Hepatocyte (in vitro differentiated cells): ENCODE results near the gene AGRN. TPM values are rescaled to one million over a fixed set of nuclear protein-coding genes. Genes with fewer than 3 reads are reported as not detected.
"Not testable (repeated sequence)": the region's sequence is repeated elsewhere in the genome, so short reads cannot be mapped to it uniquely, and the experiment has no call there.

Experiments used
- DNase-seq: peaks from one replicate; pipeline ENCODE4 v3.0.0-alpha.2; 2016; ENCODE audit warnings: low spot score
- H2AFZ ChIP-seq: fragments of 200-600 bp; sonication (generic); 2 replicates; pipeline ENCODE4 v1.6.0; 2016; ENCODE audit warnings: antibody characterized with exemption, mild to moderate bottlenecking
- H3K27ac ChIP-seq: fragments of 200-600 bp; sonication (generic); 2 replicates; pipeline ENCODE4 v1.5.1; 2016; ENCODE audit warnings: mild to moderate bottlenecking
- H3K27me3 ChIP-seq: fragments of 200-600 bp; sonication (generic); 2 replicates; pipeline ENCODE4 v1.6.1; 2016
- H3K36me3 ChIP-seq: fragments of 200-600 bp; sonication (generic); replicated peaks from 2 replicates; pipeline ENCODE4 v1.5.1; 2016; ENCODE audit warnings: low read depth; ENCODE audit not compliant: insufficient read depth
- H3K4me1 ChIP-seq: fragments of 200-600 bp; sonication (generic); 2 replicates; pipeline ENCODE4 v1.5.1; 2016; ENCODE audit warnings: mild to moderate bottlenecking, moderate library complexity; ENCODE audit not compliant: insufficient read depth
- H3K4me2 ChIP-seq: fragments of 200-600 bp; sonication (generic); 2 replicates; pipeline ENCODE4 v1.6.0; 2016
- H3K4me3 ChIP-seq: fragments of 200-600 bp; sonication (generic); 2 replicates; pipeline ENCODE4 v1.5.1; 2016; ENCODE audit warnings: mild to moderate bottlenecking
- H3K79me2 ChIP-seq: fragments of 200-600 bp; sonication (generic); 2 replicates; pipeline ENCODE4 v1.6.0; 2017; ENCODE audit warnings: mild to moderate bottlenecking
- H3K9me2 ChIP-seq: fragments of 200-600 bp; sonication (generic); replicated peaks from 2 replicates; pipeline ENCODE4 v1.6.0; 2017; ENCODE audit warnings: mild to moderate bottlenecking; ENCODE audit not compliant: insufficient read depth
- H3K9me3 ChIP-seq: fragments of 200-600 bp; sonication (generic); 2 replicates; pipeline ENCODE4 v1.5.1; 2016; ENCODE audit warnings: low read depth, mild to moderate bottlenecking
- H4K20me1 ChIP-seq: fragments of 200-600 bp; sonication (generic); 2 replicates; pipeline ENCODE4 v1.6.0; 2016; ENCODE audit warnings: mild to moderate bottlenecking; ENCODE audit not compliant: insufficient read depth, poor library complexity, severe bottlenecking
- CTCF ChIP-seq: fragments of 200-600 bp; sonication (generic); IDR thresholded peaks from 2 replicates; pipeline ENCODE4 v1.5.1; 2016; ENCODE audit warnings: antibody characterized with exemption, mild to moderate bottlenecking; ENCODE audit not compliant: poor library complexity
- EZH2 ChIP-seq: fragments of 200-600 bp; sonication (generic); IDR thresholded peaks from 2 replicates; pipeline ENCODE4 v1.6.1; 2016; ENCODE audit warnings: antibody characterized with exemption, mild to moderate bottlenecking, borderline replicate concordance
- EZH2phosphoT487 ChIP-seq: fragments of 200-600 bp; sonication (generic); IDR thresholded peaks from one replicate; pipeline ENCODE4 v1.6.1; 2018; ENCODE audit warnings: antibody characterized with exemption, mild to moderate bottlenecking, low read depth, moderate library complexity; ENCODE audit not compliant: unreplicated experiment, severe bottlenecking
- whole genome bisulfite sequencing: methylation state at CpG from one replicate; pipeline ENCODE4 v1.1.6; 2016; ENCODE audit warnings: low lambda C conversion rate; ENCODE audit errors: missing lambda C conversion rate; 5-methylcytosine and 5-hydroxymethylcytosine counted together
- polyA plus RNA-seq: library from polyadenylated mRNA; unstranded; fragments of >200 nt; fragmentation: Nextera tagmentation; extraction: Ambion mirVana; gene quantifications from 2 replicates; pipeline ENCODE4 v1.2.1, GENCODE V29; 2016
- total RNA-seq: library from RNA; depleted of rRNA; stranded (reverse); fragments of >200 nt; gene quantifications from 2 replicates; pipeline ENCODE4 v1.2.3, GENCODE V29; 2014

The AGRN gene
- total and polyA plus RNA-seq, 2 experiments from 2014 or later, result 53.3 to 81.8 TPM

- no peak overlapping the region for H2AFZ ChIP-seq
These were observed 43.5 kb downstream of the AGRN start for GRCh38 chr1:1063261-1063944.

DNA sequence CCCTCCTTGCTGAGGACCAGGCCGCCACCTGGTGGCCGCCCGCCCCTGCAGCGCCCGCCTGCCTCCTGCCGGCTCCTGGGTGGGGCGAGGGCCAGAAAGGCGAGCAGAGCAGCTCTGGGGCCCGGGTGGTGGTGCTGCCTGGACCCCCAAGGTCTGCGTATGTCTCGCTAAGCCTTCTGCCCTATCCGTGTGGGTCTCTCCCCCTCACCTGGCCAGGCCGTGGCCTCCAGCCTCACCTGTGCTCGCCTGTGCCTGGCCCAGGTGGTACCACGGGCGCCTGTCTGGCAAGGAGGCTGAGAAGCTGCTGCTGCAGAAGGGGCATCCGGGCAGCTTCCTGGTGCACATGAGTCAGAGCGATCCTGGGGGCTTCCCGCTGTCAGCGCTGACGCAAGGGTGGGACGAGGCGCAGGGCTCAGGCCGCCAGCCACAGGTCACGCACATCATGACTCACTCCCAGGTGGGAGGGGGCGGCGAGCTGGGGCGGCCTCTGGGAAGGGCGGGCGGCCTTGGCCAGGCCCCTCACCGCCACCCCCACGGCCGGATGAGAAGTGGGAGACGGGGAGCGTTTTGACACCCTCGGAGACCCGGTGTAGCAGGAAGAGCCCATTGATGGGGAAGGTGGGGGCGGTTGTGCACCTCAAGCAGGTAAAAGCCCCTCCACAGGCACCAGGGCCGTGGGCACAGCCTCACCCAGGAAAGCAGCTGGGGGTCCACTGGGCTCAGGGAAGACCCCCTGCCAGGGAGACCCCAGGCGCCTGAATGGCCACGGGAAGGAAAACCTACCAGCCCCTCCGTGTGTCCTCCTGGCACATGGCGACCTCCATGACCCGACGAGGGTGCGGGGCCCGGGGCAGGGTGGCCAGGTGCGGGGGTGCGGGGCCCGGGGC is 44.3 kb downstream of the AGRN start:
- Histone ChIP-seq H3K79me2 (no peaks in the 10 kb centered on the region), H3K4me1 (peaks cover 18% of the 10 kb centered on the region), H3K27me3 (peaks cover 20% of the 10 kb centered on the region), H3K4me3 (no peak overlapping the region), H4K20me1 (no peaks in the 10 kb centered on the region), H3K9me3 (no peaks in the 10 kb centered on the region), H3K4me2 (peak overlapping the region; percentile 71), H3K9me2 (no peaks in the 10 kb centered on the region), H3K36me3 (no peaks in the 10 kb centered on the region), H2AFZ (no peak overlapping the region), H3K27ac (peak overlapping the region; percentile 68)
- 22% methylated on average over 37 of the region's 50 CpGs for WGBS
- TF ChIP-seq EZH2phosphoT487 (no peak), CTCF (peak; percentile 84)
- peak; percentile 93 for DNase-seq

More at GRCh38 chr1:1063261-1063944, 43.5 kb downstream of the AGRN start:
- Histone ChIP-seq H3K36me3 (no peaks in the 10 kb centered on the region), H3K4me1 (peaks cover 24% of the 10 kb centered on the region), H3K27me3 (peaks cover 26% of the 10 kb centered on the region), H3K9me3 (no peaks in the 10 kb centered on the region), H3K79me2 (no peaks in the 10 kb centered on the region), H3K4me2 (peak overlapping the region; percentile 71), H3K9me2 (no peaks in the 10 kb centered on the region), H4K20me1 (no peaks in the 10 kb centered on the region), H3K4me3 (no peak overlapping the region), H3K27ac (peak overlapping the region; percentile 68)
- 77% methylated on average over 24 of the region's 24 CpGs for WGBS
- TF ChIP-seq CTCF (no peak), EZH2phosphoT487 (no peak), EZH2 (no peak)
- DNase-seq, result no peak

GRCh38 chr1:1065265-1065939 is 45.5 kb downstream of the AGRN start:
- Histone ChIP-seq H3K27me3 (peaks cover 12% of the 10 kb centered on the region), H3K27ac (no peak overlapping the region), H3K9me3 (no peaks in the 10 kb centered on the region), H4K20me1 (no peaks in the 10 kb centered on the region), H3K4me1 (peaks cover 19% of the 10 kb centered on the region), H3K79me2 (no peaks in the 10 kb centered on the region), H3K36me3 (no peaks in the 10 kb centered on the region), H3K4me3 (no peak overlapping the region), H3K4me2 (no peak overlapping the region), H3K9me2 (no peaks in the 10 kb centered on the region), H2AFZ (no peak overlapping the region)
- DNase-seq, result no peak
- 65% methylated on average over 18 of the region's 20 CpGs for WGBS
- TF ChIP-seq CTCF, result no peak
- TF ChIP-seq EZH2phosphoT487, result no peak
- TF ChIP-seq EZH2, result no peak

- not testable (repeated sequence) for H4K20me1 ChIP-seq, H3K27me3 ChIP-seq, H3K4me2 ChIP-seq, H3K4me3 ChIP-seq, DNase-seq, H3K79me2 ChIP-seq, H3K27ac ChIP-seq, H3K9me2 ChIP-seq, H3K9me3 ChIP-seq, H3K36me3 ChIP-seq, H2AFZ ChIP-seq
- 76% methylated on average over 11 of the region's 11 CpGs for WGBS
- peaks cover 19% of the 10 kb centered on the region for H3K4me1 ChIP-seq
These were observed 46.0 kb downstream of the AGRN start for GRCh38 chr1:1065940-1066304.
